Loucy (cell line): Measurements from ENCODE around the gene REEP1.

Source experiments
- CTCF ChIP-seq: fragments of 200-600 bp; sonication (generic); conservative IDR thresholded peaks from 2 replicates; pipeline ENCODE4 v1.5.1; 2014; ENCODE audit warnings: mild to moderate bottlenecking, antibody characterized with exemption, low read length
- EZH2phosphoT487 ChIP-seq: fragments of 200-600 bp; IDR thresholded peaks from 2 replicates; pipeline ENCODE4 v1.6.1; 2018; ENCODE audit warnings: antibody characterized with exemption, mild to moderate bottlenecking, moderate library complexity, borderline replicate concordance

- TF ChIP-seq CTCF: no peak
- TF ChIP-seq EZH2phosphoT487: no peak
Measured at GRCh38 chr2:86249579-86250391, 87.6 kb downstream of the REEP1 start.
